ENCODE results near the gene RUNX1.

GRCh38 chr21:34822168-34822567 lies 226.9 kb downstream of the RUNX1 start:
- TF ChIP-seq, protein P1, sequence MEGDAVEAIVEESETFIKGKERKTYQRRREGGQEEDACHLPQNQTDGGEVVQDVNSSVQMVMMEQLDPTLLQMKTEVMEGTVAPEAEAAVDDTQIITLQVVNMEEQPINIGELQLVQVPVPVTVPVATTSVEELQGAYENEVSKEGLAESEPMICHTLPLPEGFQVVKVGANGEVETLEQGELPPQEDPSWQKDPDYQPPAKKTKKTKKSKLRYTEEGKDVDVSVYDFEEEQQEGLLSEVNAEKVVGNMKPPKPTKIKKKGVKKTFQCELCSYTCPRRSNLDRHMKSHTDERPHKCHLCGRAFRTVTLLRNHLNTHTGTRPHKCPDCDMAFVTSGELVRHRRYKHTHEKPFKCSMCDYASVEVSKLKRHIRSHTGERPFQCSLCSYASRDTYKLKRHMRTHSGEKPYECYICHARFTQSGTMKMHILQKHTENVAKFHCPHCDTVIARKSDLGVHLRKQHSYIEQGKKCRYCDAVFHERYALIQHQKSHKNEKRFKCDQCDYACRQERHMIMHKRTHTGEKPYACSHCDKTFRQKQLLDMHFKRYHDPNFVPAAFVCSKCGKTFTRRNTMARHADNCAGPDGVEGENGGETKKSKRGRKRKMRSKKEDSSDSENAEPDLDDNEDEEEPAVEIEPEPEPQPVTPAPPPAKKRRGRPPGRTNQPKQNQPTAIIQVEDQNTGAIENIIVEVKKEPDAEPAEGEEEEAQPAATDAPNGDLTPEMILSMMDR (IDR thresholded peaks at IDR 0.05 in 8 of 11, conservative IDR thresholded peaks at IDR 0.05 in 3 of 11): no peak
- TF ChIP-seq POLR2A (IDR thresholded peaks at IDR 0.05) (no peak), POLR2AphosphoS5 (IDR thresholded peaks at IDR 0.05) (no peak)

Data from spleen (tissue), 7 donors.